HUDEP-2 (cell line): ENCODE data around the gene SLC27A5.
A peak's percentile ranks its signal among the peaks of the same experiment; 100 is the strongest.

ENCODE experiments used
- DNase-seq, 76 experiments: peaks; one replicate each; lab custom pipeline; 2025; ENCODE audit not compliant: unreplicated experiment in 76 of 76; lab: John Stamatoyannopoulos, UW

SLC27A5 gene

GRCh38 chr19:58499021-58499927 is 12.5 kb downstream of the SLC27A5 start:
- peak; percentile 93 to 100 (median 100) for DNase-seq

- DNase-seq = no peak
These were observed 13.3 kb downstream of the SLC27A5 start for GRCh38 chr19:58498316-58499020.

- DNase-seq = no peak
These were observed 14.1 kb downstream of the SLC27A5 start for GRCh38 chr19:58497634-58498170.

GRCh38 chr19:58492265-58492664 is 19.5 kb downstream of the SLC27A5 start:
- no peak for DNase-seq

DNA sequence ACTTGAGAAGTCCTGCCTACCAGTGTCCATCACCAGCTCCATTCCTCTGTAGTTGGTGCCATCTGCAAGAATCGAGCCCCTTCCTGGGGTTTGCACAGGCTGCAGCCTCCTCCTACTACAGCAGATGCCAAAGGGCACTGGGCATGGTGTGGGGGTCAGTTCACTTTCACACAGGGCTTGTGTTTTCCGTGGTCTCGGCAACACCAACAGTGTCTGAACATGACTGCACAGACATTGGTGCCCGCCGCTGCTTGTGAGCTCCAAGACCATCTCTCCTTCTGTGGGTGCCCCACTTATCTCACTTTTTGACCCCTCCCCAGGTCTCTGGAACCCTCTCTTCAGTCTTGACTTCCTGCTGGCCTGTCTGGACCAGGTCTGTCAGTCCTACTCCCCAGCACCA is 20.4 kb downstream of the SLC27A5 start:
- no peak for DNase-seq

GRCh38 chr19:58484349-58484748 is 27.4 kb downstream of the SLC27A5 start:
- DNase-seq = peak in 4 of 76 experiments; percentile 11 to 29 (median 16)

GRCh38 chr19:58483776-58484175 is 28.0 kb downstream of the SLC27A5 start:
- no peak for DNase-seq

DNA sequence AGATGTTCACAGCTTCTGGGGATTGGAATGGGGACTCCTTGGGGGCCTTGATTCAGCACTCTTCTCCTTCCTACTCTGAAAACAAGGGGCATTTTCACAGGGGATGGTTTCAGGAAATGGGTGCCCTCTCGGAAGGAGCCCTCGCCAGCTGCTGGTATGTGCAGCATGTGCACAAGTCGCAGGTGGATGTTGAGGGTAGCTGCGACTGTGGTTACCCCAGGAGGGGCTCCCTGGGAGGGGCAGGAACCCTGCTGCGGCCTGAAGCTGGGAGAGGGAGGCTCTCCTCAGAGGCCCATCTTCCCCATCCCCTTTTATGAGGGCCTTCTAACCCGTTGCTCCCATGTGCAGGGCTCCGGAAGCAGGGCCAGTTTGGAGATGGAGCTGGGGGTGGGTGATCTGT is 29.4 kb downstream of the SLC27A5 start:
- no peak for DNase-seq

GRCh38 chr19:58480831-58481230 is 31.0 kb downstream of the SLC27A5 start:
- no peak for DNase-seq

DNA sequence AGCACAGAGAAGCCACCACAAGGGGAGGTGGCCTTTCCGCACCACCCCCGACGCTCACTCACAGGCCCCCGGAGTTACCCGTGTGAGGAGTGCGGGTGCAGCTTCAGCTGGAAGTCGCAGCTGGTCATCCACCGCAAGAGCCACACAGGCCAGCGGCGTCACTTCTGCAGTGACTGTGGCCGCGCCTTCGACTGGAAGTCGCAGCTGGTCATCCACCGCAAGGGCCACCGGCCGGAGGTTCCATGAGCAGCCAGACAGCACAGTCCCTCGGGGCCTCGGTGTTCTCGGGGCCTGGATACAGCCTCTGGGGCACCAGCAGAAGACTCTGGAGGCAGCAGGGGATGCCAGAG is 31.3 kb downstream of the SLC27A5 start:
- no peak for DNase-seq

GRCh38 chr19:58479736-58480480 is 31.9 kb downstream of the SLC27A5 start:
- no peak for DNase-seq

- no peak for DNase-seq
These were observed 32.5 kb downstream of the SLC27A5 start for GRCh38 chr19:58479303-58479702.

DNA sequence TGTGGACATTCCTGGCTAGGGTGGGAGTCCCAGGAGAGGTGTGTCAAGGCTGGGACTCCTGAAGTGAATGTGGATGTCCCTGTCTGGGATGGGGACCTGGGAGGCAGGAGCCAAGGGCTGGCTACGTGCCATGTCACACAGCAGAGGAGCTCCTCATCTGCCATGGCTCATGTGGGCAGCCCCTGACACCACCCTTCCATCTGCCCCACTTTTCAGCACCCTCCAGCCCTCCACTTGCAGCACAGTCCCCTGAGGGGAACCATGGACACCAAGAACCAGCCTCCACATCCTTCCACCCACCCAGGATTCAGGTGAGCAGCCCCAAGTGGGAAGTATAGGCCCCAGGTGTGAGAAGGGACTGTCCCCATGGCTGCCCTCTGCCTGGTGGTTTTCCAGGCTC is 33.9 kb downstream of the SLC27A5 start:
- no peak for DNase-seq

DNA sequence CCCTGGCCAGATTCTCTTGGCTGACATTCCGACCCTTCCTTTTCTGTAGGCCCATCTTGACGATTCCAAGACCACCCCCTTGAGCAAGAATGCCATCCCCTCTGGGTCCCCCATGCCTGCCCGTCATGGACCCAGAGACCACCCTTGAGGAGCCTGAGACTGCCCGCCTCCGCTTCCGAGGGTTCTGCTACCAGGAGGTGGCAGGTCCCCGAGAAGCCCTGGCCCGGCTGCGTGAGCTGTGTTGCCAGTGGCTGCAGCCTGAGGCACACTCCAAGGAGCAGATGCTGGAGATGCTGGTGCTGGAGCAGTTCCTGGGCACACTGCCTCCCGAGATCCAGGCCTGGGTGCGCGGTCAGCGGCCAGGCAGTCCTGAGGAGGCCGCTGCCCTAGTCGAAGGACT is 34.7 kb downstream of the SLC27A5 start:
- no peak for DNase-seq

DNA sequence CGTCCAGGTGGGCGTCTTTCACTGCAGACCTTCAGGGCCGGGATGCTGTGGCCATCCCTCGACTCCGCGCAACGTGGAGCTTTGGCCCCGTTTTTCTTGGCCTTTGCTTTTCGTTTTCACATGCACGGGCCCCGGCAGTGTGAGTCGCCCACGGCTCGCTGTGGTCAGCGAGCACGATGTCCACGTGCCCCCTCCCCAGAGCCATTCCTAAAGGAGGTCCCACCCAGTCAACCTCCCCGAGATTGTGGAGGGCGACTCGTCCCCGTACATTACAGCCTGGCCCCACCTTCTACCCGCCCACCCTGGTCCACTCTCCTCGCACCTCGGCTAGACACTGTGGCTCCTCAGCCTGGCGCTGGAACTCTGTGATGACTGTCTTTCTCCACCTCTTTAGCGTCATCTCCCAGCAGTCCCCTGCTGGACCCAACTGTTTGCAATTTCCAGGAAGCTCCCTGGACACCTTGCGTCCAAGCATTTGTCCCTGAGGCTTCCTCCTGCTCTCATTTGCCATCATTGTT is 35.2 kb downstream of the SLC27A5 start:
- peak in 9 of 76 experiments; percentile 11 to 65 (median 30) for DNase-seq

- DNase-seq = peak; percentile 67 to 99 (median 96)
These were observed 35.9 kb downstream of the SLC27A5 start, which contains the start of gene ZNF446 for GRCh38 chr19:58475714-58476497. Gene ZNF446 (plus strand): TSS chr19:58476352. CDS start chr19:58477219, 867 bp downstream.

- DNase-seq = peak in 7 of 76 experiments; percentile 51 to 80 (median 58)
These were observed 36.6 kb downstream of the SLC27A5 start for GRCh38 chr19:58474997-58475713.

DNA sequence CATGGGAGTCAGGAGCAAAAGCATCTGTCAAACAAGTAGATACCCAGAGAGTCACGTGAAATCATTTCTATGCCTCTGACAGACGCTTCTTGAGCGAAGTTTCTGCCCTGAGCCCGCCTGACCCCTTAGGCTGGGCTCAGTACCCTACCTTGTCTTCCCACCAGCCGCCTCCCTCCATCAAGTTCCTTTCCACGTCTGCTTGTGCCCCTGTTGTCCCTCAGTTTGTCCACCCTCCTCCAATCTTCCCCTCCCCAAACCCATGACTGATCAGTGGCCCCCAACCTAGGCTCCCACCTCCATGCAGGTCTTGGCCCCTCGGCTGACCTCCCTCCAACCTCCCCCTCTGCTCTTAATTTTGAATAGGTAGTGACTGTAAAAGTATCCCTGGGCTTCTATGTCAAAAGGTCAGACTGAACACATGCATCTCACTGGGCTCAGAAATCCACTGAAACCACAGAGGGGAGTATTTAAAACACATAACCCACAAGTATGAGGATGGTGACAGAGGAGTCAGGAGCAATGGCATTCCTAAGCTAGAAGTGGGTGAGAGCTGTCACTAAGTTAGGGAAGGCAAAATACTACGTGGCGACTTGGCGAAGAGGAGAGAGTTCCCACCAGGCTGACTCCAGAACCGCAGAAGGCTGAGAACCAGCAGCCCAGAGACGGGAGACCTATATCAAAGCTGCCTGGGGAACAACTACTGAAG is 37.3 kb downstream of the SLC27A5 start:
- DNase-seq = no peak

GRCh38 chr19:58473775-58474174 is 38.0 kb downstream of the SLC27A5 start:
- no peak for DNase-seq
